K562 (cell line): ENCODE measurements around the gene AIFM3. TPM values are rescaled to one million over a fixed set of nuclear protein-coding genes. Genes with fewer than 3 reads are reported as not detected.

Source experiments
- ASH1L ChIP-seq: fragments of 450-650 bp; IDR thresholded peaks from 2 replicates; pipeline ENCODE4 v1.6.1; 2018; ENCODE audit warnings: borderline replicate concordance, mild to moderate bottlenecking, low read depth; ENCODE audit not compliant: partially characterized antibody
- CTCFL ChIP-seq: IDR thresholded peaks from 2 replicates; pipeline ENCODE4 v1.6.1; 2011; ENCODE audit warnings: borderline replicate concordance, low read depth, mild to moderate bottlenecking, moderate library complexity, low read length; ENCODE audit not compliant: insufficient read depth, poor library complexity, severe bottlenecking
- FOXJ2 ChIP-seq: fragments of 200-800 bp; sonication (Bioruptor generic); IDR thresholded peaks from 2 replicates; pipeline ENCODE4 v1.6.1; 2016; ENCODE audit warnings: missing genetic modification characterization, missing compliant biosample characterization
- MYC ChIP-seq, 2 experiments: fragments of 250-450 bp in 1 of 2; sonication (Bioruptor Pico) in 1 of 2; IDR thresholded peaks; 2 replicates each; pipeline versions ENCODE4 v1.5.1 to v1.6.1; 2012 to 2021; ENCODE audit warnings: low read depth in 2 of 2, borderline replicate concordance in 1 of 2, improper control_type of control experiment in 1 of 2, low read length in 1 of 2, mild to moderate bottlenecking in 1 of 2, moderate library complexity in 1 of 2
- NFE2L1 ChIP-seq: fragments of 450-650 bp; IDR thresholded peaks from 2 replicates; pipeline ENCODE4 v1.6.1; 2016; ENCODE audit warnings: missing genetic modification characterization, low read depth, mild to moderate bottlenecking, missing compliant biosample characterization, moderate library complexity, borderline replicate concordance
- NR2F6 ChIP-seq: fragments of 450-650 bp; formaldehyde crosslinking; IDR thresholded peaks from 2 replicates; pipeline ENCODE4 v1.4.0; 2020; ENCODE audit warnings: mild to moderate bottlenecking
- SFPQ ChIP-seq: fragments of 200-400 bp; formaldehyde crosslinking; IDR thresholded peaks from 2 replicates; pipeline ENCODE4 v1.6.1; 2017; ENCODE audit warnings: mild to moderate bottlenecking, low read depth, low read length, moderate library complexity
- TAF15 ChIP-seq: fragments of 200-400 bp; formaldehyde crosslinking; IDR thresholded peaks from 2 replicates; pipeline ENCODE4 v1.6.1; 2017; ENCODE audit warnings: mild to moderate bottlenecking, low read depth, low read length, moderate library complexity
- THRB ChIP-seq: fragments of 450-650 bp; formaldehyde crosslinking; conservative IDR thresholded peaks from 2 replicates; pipeline ENCODE4 v1.4.0; 2022; ENCODE audit warnings: mild to moderate bottlenecking, missing genetic modification characterization
- ZNF318 ChIP-seq, 2 experiments: fragments of 450-650 bp; IDR thresholded peaks; 2 replicates each; pipeline ENCODE4 v1.6.1; 2016; ENCODE audit warnings: mild to moderate bottlenecking in 2 of 2, borderline replicate concordance in 1 of 2, low read depth in 1 of 2, moderate library complexity in 1 of 2
- ZNF354B ChIP-seq: fragments of 250-450 bp; sonication (Bioruptor Pico); IDR thresholded peaks from 2 replicates; pipeline ENCODE4 v1.4.0; 2020
- polyA plus RNA-seq, 8 experiments: library from polyadenylated mRNA; depleted of rRNA in 4 of 8; stranded (reverse) in 5 of 8; unstranded in 3 of 8; fragments of >200 nt; fragmentation: Nextera tagmentation in 2 of 8; fragmentation: Illumina TruSeq in 1 of 8; extraction: Ambion mirVana in 2 of 8; extraction: Trizol in 1 of 8; gene quantifications; 2 replicates each; pipeline versions ENCODE4 v1.2.1 to v1.2.3, GENCODE V29; 2011 to 2014; ENCODE audit warnings: inconsistent platforms in 1 of 8, missing spikeins in 1 of 8
- total RNA-seq, 7 experiments: library from RNA; depleted of rRNA in 6 of 7; stranded (reverse); fragments of >200 nt in 6 of 7; fragmentation: Illumina TruSeq in 2 of 7; extraction: Trizol in 2 of 7; gene quantifications; 2 replicates each; pipeline versions ENCODE4 v1.2.1 to v1.2.3, GENCODE V29; 2011 to 2021; ENCODE audit warnings: low replicate concordance in 1 of 7

Gene AIFM3
- total and polyA plus RNA-seq, 9 of the 15 experiments (the other 6 are each of a cell fraction or from before 2014, with no cell fraction given): 0.03 to 0.20 (median 0.07) TPM; not detected in 1

- TF ChIP-seq FOXJ2 (tag) (no peak), THRB (CRISPR knock-in tag) (peak; percentile 64; the same call in 1 of the 2 replicates), ZNF354B (CRISPR knock-in tag) (no peak), MYC (IDR thresholded peaks at IDR 0.05; ENCODE audit: low read depth, low read length) (0 out of 2 replicates have a peak, but pooled peaks have one; percentile 16), MYC (CRISPR knock-in tag; IDR thresholded peaks at IDR 0.05; ENCODE audit: borderline replicate concordance, low read depth) (no peak), NR2F6 (CRISPR knock-in tag) (0 out of 2 replicates have a peak, but pooled peaks have one; percentile 45), SFPQ (no peak), NFE2L1 (tag) (no peak), ZNF318 (IDR thresholded peaks at IDR 0.05; ENCODE audit: borderline replicate concordance in 1 of 2, low read depth in 1 of 2) (no peak), TAF15 (no peak), ASH1L (no peak), CTCFL (no peak)
Observed at GRCh38 chr22:21003782-21004181, 36.7 kb downstream of the AIFM3 start (continued).
